ENCODE results near the gene ZDHHC8. TPM values are rescaled to one million over a fixed set of nuclear protein-coding genes. Genes with fewer than 3 reads are reported as not detected.

The ZDHHC8 gene, protein sequence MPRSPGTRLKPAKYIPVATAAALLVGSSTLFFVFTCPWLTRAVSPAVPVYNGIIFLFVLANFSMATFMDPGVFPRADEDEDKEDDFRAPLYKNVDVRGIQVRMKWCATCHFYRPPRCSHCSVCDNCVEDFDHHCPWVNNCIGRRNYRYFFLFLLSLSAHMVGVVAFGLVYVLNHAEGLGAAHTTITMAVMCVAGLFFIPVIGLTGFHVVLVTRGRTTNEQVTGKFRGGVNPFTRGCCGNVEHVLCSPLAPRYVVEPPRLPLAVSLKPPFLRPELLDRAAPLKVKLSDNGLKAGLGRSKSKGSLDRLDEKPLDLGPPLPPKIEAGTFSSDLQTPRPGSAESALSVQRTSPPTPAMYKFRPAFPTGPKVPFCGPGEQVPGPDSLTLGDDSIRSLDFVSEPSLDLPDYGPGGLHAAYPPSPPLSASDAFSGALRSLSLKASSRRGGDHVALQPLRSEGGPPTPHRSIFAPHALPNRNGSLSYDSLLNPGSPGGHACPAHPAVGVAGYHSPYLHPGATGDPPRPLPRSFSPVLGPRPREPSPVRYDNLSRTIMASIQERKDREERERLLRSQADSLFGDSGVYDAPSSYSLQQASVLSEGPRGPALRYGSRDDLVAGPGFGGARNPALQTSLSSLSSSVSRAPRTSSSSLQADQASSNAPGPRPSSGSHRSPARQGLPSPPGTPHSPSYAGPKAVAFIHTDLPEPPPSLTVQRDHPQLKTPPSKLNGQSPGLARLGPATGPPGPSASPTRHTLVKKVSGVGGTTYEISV
- 10 to 100 TPM; 33.2 to 47.4 (median 39.2) TPM for polyA plus RNA-seq (ENCODE audit: insufficient read length in 10 of 10)
- long read RNA-seq, donor 1, full-length matches to known transcripts, result 1 of 6 reads
- long read RNA-seq, donor 1, partial matches to known transcripts, result 5 of 6 reads
- long read RNA-seq, donor 1, other reads (novel, unspliced or antisense), result 0 of 6 reads
- long read RNA-seq, donor 2, full-length matches to known transcripts, result 7 of 7 reads
- long read RNA-seq, donor 2, partial matches to known transcripts, result 0 of 7 reads
- long read RNA-seq, donor 2, other reads (novel, unspliced or antisense), result 0 of 7 reads
- long read RNA-seq, donor 3, result 0 reads
- long read RNA-seq, donor 4, full-length matches to known transcripts, result 3 of 3 reads
- long read RNA-seq, donor 4, partial matches to known transcripts, result 0 of 3 reads
- long read RNA-seq, donor 4, other reads (novel, unspliced or antisense), result 0 of 3 reads
- long read RNA-seq, donor 5, partial matches to known transcripts, result 14 of 17 reads
- long read RNA-seq, donor 5, other reads (novel, unspliced or antisense), result 0 of 17 reads
- long read RNA-seq, donor 6, full-length matches to known transcripts, result 3 of 8 reads
- long read RNA-seq, donor 6, partial matches to known transcripts, result 5 of 8 reads
- long read RNA-seq, donor 6, other reads (novel, unspliced or antisense), result 0 of 8 reads
- long read RNA-seq, donor 7, full-length matches to known transcripts, result 1 of 1 reads
- long read RNA-seq, donor 7, partial matches to known transcripts, result 0 of 1 reads
- long read RNA-seq, donor 7, other reads (novel, unspliced or antisense), result 0 of 1 reads
- long read RNA-seq, donor 8, result 0 reads
- long read RNA-seq, donor 9, result 0 reads

DNA sequence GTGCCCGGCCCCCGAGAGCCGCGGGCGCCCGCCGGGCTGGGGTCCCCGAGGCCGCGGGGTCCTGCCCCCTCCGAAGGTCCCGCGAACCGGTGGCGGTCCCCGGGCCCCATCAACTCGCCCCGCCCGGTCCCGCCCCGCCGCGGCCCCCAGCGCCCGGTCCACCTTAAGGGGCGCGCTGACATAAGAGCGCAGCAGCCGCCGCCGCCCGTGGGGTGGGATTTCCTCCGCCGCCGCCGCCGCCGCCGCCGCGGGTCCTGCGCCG, at the start of gene ZDHHC8:
TSS of gene ZDHHC8 (plus strand) at position 208 of the 262 bp plus-strand sequence. CDS start 144 bp downstream, outside the sequence.
- peak in 1 of 3 donors; percentile 58 for DNase-seq

DNA sequence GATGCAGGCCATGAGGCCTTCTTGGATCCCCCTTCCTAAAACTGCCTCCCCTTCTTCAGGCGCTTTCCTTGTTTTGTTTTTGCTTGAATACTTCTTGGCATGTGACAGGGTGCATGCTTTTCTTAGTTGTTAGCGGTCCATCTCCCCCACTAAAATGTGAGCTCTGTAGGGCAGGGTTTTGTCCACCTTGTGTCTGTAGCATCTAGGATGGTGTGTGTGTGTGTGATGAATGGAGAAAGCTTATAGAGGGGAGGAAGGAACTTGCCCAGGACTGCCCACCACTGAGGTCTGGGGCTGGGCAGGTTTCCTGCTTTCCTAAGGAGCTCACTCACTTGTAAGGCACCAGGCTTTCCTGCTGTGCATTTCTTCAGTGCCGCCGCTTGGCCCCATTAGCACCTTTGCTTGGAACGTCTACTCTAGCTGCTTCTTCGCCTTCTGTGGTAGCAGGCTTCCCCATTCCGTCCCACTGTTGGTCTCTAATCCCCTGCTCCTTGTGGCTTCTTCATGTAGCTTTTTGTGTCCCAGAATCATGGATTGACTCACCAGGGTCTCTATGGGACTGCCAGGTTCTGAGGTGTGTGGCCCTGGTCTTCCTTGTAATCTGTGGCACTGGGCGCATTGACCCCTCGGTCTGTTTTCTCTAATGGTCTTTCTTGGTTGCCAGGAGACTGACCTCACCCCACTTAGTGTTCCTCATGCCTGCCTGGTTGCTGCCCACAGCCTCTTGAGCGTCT, 48.3 kb upstream of the ZDHHC8 start:
- no peak for DNase-seq

DNA sequence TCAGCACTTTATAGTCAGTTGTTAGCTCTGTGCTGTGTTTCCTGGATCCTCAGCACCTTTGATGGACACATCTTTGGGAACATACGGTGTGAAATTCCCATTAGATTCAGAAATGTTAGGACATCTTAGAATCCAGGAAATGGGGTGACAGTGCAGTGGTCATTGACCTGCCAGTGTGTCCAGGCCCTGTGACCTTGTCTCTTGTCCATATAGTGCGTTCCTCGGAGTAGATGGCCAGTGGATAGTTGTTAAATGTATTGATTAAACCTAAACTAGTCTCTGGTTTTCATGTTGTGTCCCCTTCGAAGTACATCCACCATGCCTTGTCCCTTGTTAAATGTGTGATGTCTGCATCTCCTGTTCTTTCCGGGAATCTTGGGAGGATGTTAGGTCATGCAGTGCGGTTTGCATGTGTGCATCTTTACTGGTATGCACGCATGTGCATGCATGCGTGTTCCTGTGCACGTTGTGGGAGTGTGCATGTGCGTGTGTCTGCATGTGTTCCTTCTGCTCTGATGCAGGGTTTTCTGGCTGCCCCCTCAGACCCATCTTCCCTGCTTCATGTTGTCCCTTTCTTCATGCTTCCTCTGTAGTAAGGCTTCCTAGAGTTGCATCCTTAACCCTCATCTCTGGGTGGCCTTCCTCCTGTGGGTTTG, 47.6 kb upstream of the ZDHHC8 start:
- no peak for DNase-seq

DNA sequence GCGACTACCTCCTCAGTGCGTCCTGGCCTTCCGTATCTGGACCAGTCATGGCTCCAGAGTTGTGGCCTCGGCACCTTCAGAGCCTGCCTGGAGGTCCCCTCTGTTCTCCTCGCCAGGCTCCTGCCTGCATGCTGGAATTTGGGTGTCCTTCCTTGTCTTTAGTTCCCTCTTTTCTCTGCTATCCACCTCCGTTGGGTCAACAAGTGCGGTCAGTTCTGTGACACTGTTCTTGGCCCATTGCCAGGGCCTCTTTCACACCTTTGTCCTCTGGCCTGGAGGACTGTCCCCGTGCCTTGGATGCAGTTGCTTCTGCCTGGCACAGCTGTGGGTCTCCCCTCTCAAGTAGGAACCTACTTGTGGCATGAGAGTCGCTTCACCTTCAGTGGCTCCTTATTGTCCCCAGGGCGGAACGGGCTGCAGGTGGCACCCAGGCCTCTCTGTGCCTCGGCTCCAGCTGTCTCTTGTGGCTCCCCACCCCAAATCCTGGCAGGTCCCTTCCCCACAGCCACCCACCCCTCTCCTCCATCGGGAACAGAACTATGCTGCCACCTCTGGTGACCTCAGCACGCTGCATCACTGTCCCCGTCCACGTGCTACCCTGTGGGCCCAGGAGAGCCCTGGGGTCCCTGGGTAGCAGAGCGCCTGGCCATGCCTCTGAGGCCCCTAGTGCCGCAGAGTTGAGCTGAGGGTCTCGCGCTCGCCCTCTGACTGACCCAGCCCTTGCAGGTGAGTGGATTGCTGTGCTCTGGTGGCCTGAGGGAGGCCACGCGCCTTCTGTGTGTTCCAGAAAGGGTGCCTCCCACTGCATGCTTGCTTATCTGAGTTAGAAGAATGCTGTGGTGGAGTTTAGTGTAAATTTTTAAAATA, 46.8 kb upstream of the ZDHHC8 start:
- DNase-seq, result no peak

DNA sequence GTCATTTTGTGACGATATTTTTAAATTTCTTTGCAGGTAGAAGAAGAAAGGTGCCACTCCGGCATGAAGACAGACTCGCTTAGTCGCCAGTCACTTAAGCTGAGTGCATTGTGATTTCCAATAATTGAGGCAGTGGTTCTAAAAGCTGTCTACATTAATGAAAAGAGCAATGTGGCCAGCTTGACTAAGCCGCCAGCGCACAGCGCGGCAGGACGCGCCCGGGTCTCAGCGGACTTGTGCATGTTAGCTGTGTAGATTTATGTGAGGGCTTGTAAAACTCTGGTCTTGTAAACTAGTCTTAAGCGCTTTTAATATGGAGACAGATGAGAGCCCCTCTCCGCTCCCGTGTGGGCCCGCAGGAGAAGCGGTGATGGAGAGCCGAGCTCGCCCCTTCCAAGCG, 46.0 kb upstream of the ZDHHC8 start:
- DNase-seq, result no peak

DNA sequence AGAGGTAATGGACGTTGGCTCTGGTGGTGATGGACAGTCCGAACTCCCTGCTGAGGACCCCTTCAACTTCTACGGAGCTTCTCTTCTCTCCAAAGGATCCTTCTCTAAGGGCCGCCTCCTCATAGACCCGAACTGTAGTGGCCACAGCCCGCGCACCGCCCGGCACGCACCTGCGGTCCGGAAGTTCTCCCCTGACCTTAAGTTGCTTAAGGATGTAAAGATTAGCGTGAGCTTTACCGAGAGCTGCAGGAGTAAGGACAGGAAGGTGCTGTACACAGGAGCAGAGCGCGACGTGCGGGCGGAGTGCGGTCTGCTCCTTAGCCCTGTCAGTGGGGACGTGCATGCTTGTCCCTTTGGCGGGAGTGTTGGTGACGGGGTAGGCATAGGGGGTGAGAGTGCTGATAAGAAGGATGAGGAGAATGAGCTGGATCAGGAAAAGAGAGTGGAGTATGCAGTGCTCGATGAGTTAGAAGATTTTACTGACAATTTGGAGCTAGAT, 45.5 kb upstream of the ZDHHC8 start:
- no peak for DNase-seq

DNA sequence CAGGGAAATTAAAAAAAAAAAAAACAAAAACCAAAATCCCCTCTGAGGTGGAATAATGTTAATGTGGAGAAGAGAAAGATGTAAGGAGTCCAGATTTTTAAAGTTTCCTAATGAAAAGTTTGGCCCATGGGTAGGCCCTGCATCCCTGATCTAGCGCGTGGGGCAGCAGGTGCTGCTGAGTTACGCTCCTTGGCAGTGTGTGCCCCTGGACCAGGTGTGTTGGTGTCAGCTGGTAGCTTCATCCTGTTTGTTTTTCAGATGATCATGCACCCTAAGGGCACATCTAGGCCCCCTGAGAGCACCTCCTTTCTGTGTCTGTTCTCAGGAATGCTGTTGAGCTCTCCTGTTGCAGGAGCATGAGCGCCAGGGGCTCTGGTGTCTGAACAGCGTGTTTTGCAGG, 44.8 kb upstream of the ZDHHC8 start:
- no peak for DNase-seq

DNA sequence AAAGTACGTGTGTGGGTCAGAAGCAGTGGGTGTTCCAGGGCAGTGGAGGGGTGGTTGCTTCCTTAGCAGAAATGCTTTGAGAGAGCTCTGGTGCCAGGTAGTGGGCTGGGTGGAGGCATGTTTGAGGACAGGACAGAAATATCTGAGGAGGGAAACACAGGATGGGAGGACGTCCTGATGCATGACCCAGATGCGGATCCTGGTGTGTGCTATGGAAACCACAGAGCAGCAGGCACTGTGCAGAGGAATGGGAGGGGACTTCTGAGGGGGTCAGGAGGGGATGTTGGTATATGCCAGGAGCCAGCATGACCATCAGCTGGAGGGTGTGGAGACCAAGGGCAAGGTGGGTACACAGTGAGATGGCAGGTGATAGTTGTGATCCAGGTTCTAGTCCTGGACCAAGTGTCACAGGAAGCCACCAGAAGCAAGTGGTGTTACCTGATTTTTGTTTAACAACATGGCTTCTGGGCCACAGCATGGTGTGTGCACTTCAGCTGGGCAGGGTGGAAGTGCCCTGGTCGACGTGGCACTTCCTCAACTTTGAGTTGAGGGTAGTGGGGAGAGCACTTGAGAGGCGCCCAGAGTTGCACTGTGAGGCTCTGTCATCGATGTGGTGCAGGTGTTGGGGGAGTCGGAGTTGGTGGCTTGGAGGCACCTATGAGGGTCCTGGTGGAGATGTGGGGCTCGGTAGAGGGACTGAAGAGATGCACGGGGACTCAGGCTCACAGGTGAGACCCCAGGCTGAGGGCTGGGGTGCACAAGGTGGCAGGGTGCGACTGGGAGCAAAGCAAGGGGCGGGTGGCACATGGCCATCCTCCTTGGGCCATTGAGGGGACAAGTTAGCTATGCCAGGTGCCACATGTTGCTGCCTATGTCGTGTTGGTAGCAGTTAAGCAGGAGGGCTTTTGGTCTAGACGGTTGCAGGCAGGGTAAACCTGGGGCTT, 44.0 kb upstream of the ZDHHC8 start:
- no peak for DNase-seq

DNA sequence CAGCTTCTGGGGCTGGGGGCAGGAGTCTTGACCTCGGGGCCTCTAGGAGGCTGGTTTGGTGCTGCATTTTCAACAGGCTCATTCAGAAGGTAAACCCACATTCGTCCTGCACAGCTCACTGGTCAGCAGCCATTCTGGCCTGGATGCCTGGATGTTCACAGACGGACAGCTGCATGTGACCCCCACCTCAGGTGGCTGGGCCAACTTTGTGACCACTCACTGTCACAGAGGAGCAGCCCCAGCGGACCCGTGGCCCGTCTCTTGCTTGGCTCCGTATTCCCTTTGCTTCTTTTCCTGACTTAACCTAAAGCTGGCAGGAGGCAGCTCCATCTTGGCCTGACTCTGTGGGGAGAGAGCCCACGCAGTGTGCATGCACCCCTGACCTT, 43.3 kb upstream of the ZDHHC8 start:
- no peak for DNase-seq

DNA sequence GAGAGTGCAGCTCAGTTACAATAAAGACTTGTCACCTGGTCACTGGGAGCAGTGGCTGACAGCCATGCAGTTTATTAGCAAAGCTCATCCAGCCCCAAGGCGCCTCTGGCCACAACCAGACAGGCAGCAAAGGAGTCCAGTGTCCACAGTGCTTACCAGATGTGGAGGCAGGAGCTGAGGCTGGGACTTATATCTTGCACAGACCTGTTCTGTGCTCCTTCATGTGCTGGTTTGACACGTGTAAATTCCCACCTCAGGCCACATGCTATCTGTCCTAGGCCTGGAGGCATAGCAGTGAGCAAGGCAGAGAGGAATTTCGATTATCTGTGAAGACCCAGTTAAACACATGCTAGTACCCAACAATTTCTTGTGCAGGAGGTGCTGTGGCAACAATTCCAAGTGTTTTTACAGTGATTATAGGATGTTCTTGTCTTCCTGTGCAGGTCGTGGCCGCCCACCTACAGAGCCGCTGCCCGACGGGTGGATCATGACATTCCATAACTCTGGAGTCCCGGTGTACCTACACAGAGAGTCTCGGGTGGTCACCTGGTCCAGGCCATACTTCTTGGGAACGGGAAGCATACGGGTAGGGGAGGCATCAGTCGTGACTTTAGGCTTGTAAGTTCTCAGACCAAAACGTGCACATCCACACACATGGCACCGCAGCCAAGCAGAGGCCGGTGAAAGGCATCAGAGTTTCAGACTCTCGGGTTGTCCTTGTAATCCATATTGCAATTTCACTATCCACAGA, 42.2 kb upstream of the ZDHHC8 start:
- DNase-seq, result no peak

DNA sequence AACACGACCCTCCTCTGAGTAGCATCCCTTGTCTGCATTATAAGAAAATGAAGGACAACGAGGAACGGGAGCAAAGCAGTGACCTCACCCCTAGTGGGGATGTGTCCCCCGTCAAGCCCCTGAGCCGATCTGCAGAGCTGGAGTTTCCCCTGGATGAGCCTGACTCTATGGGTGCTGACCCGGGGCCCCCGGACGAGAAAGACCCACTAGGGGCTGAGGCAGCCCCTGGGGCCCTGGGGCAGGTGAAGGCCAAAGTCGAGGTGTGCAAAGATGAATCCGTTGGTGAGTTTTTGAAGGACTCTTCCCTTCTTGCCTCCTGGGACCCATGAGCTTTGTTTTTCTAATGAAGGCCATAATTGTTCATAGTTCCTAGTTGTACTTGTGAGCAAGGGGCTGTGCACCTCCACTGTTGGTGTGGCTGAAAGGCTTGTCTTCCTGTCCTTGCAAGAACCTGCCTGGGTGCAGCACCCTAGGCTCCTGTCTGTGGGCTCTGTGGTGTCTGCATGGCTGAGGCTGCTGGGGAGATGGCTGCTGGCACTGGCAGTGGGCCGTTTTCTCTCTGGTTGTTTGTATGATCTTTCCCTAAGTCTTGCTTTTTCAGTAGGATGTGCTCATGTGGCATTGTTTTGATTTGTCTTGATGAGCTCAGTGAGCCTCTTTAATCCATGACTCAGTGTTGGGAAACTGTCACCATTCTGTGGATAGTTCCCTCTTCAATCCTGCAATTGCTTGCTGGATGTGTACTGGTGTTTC, 41.5 kb upstream of the ZDHHC8 start:
- no peak for DNase-seq

DNA sequence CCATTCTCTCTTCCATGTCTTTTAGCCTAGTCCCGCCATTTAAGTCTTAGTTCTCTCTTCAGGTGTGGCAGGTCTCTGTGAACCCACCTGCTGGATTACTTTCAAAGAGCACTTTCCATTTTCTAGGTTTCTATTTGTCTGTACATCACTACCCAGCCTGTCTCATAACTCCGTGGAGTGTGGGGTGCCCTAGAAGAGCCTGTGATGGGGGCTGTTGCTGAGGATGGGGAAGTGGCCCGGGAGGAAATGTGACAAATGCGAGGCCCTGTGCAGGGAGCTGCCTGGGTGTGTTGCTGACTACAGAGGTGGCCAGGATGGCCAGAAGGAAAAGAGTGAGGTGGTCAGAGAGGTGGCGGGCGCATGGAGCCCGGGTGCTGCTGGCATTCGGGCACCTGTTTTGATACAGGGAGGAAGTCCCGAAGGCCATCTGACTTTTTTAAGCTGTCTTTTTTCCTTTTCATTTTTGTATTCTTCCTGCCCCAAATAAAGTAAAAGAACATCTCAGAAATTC, 40.8 kb upstream of the ZDHHC8 start:
- no peak for DNase-seq

DNA sequence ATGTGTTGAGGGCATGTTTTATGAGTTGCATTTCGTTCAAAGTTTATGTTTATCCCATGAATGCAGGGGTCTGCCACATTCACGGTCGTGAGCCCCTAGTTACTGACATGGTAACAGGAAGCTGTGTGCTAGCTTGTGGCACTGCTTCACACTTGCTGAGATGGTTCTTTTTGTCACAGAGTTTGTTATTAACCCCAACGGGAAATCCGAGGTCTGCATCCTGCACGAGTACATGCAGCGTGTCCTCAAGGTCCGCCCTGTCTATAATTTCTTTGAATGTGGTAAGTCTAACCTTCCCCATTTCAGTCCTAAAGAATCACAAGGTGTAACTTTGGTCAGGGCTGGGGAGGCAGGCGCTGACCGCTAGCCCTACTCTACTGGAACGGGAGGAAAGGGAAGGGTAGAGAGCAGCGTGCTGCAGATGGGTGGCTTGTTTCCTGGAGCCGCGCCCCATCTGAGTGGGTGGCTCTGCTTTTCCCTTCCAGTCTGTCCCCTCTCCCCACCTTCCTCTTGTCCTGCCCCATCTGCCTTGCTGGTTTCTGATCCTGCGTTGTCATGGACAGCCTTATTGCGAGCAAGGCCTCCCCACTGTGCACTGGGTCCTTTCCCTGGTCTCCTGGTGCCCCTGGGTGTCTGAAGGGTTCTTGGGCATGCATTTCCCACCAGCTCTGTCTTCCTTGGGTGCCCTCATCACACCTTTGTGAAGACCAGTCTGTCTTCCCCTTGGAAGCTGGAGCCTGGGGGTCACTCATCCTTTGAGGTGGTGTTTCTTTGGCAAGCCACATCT, 39.7 kb upstream of the ZDHHC8 start:
- no peak for DNase-seq

DNA sequence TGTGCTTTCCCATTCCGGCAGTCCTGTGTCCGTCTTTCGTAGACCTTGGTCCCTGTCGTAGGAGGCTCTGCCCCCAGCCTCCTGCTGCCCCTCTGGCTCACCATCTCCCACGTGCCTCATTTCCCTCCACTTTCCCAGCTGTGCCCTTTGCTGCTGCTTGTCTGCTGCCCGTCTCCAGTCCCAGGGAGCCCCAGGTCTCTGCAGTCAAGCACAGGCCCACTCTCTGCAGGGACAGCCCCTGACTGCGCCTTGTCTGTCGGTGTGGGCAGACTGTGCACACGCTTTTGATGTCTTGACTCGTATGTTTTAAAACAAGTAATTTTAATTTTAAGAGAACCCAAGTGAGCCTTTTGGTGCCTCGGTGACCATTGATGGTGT, 39.1 kb upstream of the ZDHHC8 start:
- DNase-seq, result no peak

DNA sequence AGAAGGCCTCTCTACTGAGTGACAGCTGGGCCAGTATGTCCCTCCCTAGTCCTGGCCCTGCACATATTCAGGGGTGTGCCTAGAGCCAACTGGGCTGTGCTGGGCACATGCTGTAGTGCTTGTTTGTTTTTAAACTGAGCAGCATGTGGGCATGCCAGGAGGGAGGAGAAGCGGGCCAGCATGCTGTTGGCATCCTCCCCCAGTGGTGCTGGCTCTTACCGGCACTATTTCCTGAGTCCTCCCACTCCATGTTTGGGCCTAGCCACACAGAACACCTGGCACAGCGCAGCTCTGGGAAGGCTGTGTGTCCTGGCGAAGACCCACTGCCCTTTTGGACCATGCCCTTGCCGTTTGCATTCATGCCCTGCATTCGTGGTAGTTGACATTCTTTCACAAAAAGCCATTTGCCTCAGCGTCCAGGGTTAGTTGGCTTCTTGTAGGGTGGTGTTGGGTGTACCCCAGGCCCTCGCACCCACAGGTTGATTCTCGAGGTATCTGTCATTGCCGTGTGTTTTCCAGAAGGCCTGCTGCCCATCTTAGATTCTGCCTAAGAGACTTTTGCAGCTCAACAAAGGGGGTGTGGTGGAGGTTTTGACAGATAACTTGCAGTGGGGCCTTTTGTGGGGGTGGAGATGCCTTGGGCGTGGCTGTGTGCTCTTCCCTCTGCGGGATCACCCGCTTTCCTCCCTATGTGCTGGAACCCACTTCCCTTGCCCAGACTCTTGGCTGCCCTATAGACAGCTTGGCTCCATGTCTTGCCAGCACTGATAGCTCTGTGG, 38.0 kb upstream of the ZDHHC8 start:
- peak in 1 of 3 donors; percentile 17 for DNase-seq
